NCI-H226 (cell line): Measurements from ENCODE around the gene SH2D6.
"Not testable (repeated sequence)": the region's sequence is repeated elsewhere in the genome, so short reads cannot be mapped to it uniquely, and the experiment has no call there.

ENCODE experiments used
- DNase-seq: peaks from one replicate; pipeline ENCODE4 v3.0.0-alpha.2; 2015

The SH2D6 gene

GRCh38 chr2:85422072-85422457 is 3.6 kb downstream of the SH2D6 start:
- no peak for DNase-seq

- no peak for DNase-seq
Observed at GRCh38 chr2:85423525-85423924, 5.0 kb downstream of the SH2D6 start.

- DNase-seq: no peak
Observed at GRCh38 chr2:85425588-85425987, 7.1 kb downstream of the SH2D6 start.

- no peak for DNase-seq
Observed at GRCh38 chr2:85427300-85427835, 8.9 kb downstream of the SH2D6 start.

GRCh38 chr2:85428343-85428881 is 9.9 kb downstream of the SH2D6 start:
- DNase-seq: no peak

GRCh38 chr2:85429213-85429923 is 10.9 kb downstream of the SH2D6 start:
- no peak for DNase-seq

GRCh38 chr2:85429924-85430289 is 11.4 kb downstream of the SH2D6 start:
- no peak for DNase-seq

GRCh38 chr2:85430752-85431569 is 12.4 kb downstream of the SH2D6 start:
- no peak for DNase-seq

GRCh38 chr2:85431570-85432205 is 13.2 kb downstream of the SH2D6 start:
- no peak for DNase-seq

GRCh38 chr2:85433511-85434089 is 15.1 kb downstream of the SH2D6 start:
- peak; percentile 84 for DNase-seq

- DNase-seq: no peak
Observed at GRCh38 chr2:85434696-85435095, 16.2 kb downstream of the SH2D6 start.

GRCh38 chr2:85435220-85435958 is 16.9 kb downstream of the SH2D6 start:
- no peak for DNase-seq

GRCh38 chr2:85435981-85436835 is 17.7 kb downstream of the SH2D6 start:
- DNase-seq: no peak

- no peak for DNase-seq
Observed at GRCh38 chr2:85436836-85437487, 18.4 kb downstream of the SH2D6 start.

- DNase-seq: no peak
Observed at GRCh38 chr2:85437488-85438200, 19.1 kb downstream of the SH2D6 start.

- DNase-seq: no peak
Observed at GRCh38 chr2:85438201-85439024, 19.9 kb downstream of the SH2D6 start.

GRCh38 chr2:85439025-85439472 is 20.5 kb downstream of the SH2D6 start:
- DNase-seq: no peak

- DNase-seq: not testable (repeated sequence)
Observed at GRCh38 chr2:85439569-85439968, 21.1 kb downstream of the SH2D6 start.

- DNase-seq: no peak
Observed at GRCh38 chr2:85439986-85440385, 21.5 kb downstream of the SH2D6 start.
